Measurements from ENCODE around the gene TLK1.

- TF ChIP-seq CTCF (IDR thresholded peaks at IDR 0.05 in 4 of 5, conservative IDR thresholded peaks at IDR 0.05 in 1 of 5) (no peak), POLR2A (IDR thresholded peaks at IDR 0.05) (no peak)
These were observed 40.6 kb upstream of the TLK1 start for GRCh38 chr2:171201271-171201670.
